NB4 (cell line): Measurements from ENCODE around the gene MTURN.

Experiments used
- POLR2A ChIP-seq: IDR thresholded peaks from 2 replicates; pipeline ENCODE4 v1.6.1; 2011; ENCODE audit warnings: mild to moderate bottlenecking; ENCODE audit not compliant: insufficient read length; ENCODE audit errors: extremely low read depth
- TF ChIP-seq, protein P1 (sequence below): IDR thresholded peaks from one replicate; pipeline ENCODE4 v1.5.1; 2012; ENCODE audit warnings: low read depth, low read length
- TF ChIP-seq, protein P2 (sequence below): IDR thresholded peaks from 2 replicates; pipeline ENCODE4 v1.6.1; 2011; ENCODE audit warnings: low read depth, low read length

- TF ChIP-seq, protein P1, sequence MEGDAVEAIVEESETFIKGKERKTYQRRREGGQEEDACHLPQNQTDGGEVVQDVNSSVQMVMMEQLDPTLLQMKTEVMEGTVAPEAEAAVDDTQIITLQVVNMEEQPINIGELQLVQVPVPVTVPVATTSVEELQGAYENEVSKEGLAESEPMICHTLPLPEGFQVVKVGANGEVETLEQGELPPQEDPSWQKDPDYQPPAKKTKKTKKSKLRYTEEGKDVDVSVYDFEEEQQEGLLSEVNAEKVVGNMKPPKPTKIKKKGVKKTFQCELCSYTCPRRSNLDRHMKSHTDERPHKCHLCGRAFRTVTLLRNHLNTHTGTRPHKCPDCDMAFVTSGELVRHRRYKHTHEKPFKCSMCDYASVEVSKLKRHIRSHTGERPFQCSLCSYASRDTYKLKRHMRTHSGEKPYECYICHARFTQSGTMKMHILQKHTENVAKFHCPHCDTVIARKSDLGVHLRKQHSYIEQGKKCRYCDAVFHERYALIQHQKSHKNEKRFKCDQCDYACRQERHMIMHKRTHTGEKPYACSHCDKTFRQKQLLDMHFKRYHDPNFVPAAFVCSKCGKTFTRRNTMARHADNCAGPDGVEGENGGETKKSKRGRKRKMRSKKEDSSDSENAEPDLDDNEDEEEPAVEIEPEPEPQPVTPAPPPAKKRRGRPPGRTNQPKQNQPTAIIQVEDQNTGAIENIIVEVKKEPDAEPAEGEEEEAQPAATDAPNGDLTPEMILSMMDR, result no peak
- TF ChIP-seq POLR2A, result no peak
- TF ChIP-seq, protein P2, sequence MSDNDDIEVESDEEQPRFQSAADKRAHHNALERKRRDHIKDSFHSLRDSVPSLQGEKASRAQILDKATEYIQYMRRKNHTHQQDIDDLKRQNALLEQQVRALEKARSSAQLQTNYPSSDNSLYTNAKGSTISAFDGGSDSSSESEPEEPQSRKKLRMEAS, result no peak
Observed at GRCh38 chr7:30148951-30149459, 14.2 kb downstream of the MTURN start.
